K562 (cell line): ENCODE data around the gene INHBC. TPM values are rescaled to one million over a fixed set of nuclear protein-coding genes. Genes with fewer than 3 reads are reported as not detected.
A peak's percentile ranks its signal among the peaks of the same experiment; 100 is the strongest.

Experiments used
- DACH1 ChIP-seq: fragments of 450-650 bp; IDR thresholded peaks from 2 replicates; pipeline ENCODE4 v1.6.1; 2018; ENCODE audit not compliant: partially characterized antibody
- HSF4 ChIP-seq: fragments of 250-450 bp; sonication (Bioruptor Pico); IDR thresholded peaks from 2 replicates; pipeline ENCODE4 v2.1.2; 2022; ENCODE audit warnings: mild to moderate bottlenecking, moderate library complexity, borderline replicate concordance
- KLF1 ChIP-seq: fragments of 450-650 bp; IDR thresholded peaks from 2 replicates; pipeline ENCODE4 v1.6.1; 2016; ENCODE audit warnings: missing genetic modification characterization, missing compliant biosample characterization
- PKNOX1 ChIP-seq: fragments of 450-650 bp; IDR thresholded peaks from 2 replicates; pipeline ENCODE4 v1.6.1; 2016
- REST ChIP-seq, 2 experiments: fragments of 450-650 bp; formaldehyde crosslinking in 1 of 2; IDR thresholded peaks; 2 replicates each; pipeline versions ENCODE4 v1.4.0 to v1.6.1; 2014 to 2020; ENCODE audit warnings: mild to moderate bottlenecking in 2 of 2, borderline replicate concordance in 1 of 2, low read depth in 1 of 2
- SREBF2 ChIP-seq: sonication (generic); formaldehyde crosslinking; IDR thresholded peaks from 2 replicates; pipeline ENCODE4 v1.4.0; 2020; ENCODE audit warnings: mild to moderate bottlenecking, missing genetic modification reagents
- ZNF184 ChIP-seq: sonication (generic); formaldehyde crosslinking; IDR thresholded peaks from 2 replicates; pipeline ENCODE4 v1.5.0; 2020; ENCODE audit warnings: missing genetic modification reagents
- ZNF609 ChIP-seq: sonication (generic); formaldehyde crosslinking; IDR thresholded peaks from 2 replicates; pipeline ENCODE4 v1.8.1; 2023; ENCODE audit warnings: missing genetic modification reagents, mild to moderate bottlenecking, borderline replicate concordance
- polyA plus RNA-seq, 8 experiments: library from polyadenylated mRNA; depleted of rRNA in 4 of 8; stranded (reverse) in 5 of 8; unstranded in 3 of 8; fragments of >200 nt; fragmentation: Nextera tagmentation in 2 of 8; fragmentation: Illumina TruSeq in 1 of 8; extraction: Ambion mirVana in 2 of 8; extraction: Trizol in 1 of 8; gene quantifications; 2 replicates each; pipeline versions ENCODE4 v1.2.1 to v1.2.3, GENCODE V29; 2011 to 2014; ENCODE audit warnings: inconsistent platforms in 1 of 8, missing spikeins in 1 of 8
- total RNA-seq, 7 experiments: library from RNA; depleted of rRNA in 6 of 7; stranded (reverse); fragments of >200 nt in 6 of 7; fragmentation: Illumina TruSeq in 2 of 7; extraction: Trizol in 2 of 7; gene quantifications; 2 replicates each; pipeline versions ENCODE4 v1.2.1 to v1.2.3, GENCODE V29; 2011 to 2021; ENCODE audit warnings: low replicate concordance in 1 of 7

INHBC gene
- total and polyA plus RNA-seq, 9 of the 15 experiments (the other 6 are each of a cell fraction or from before 2014, with no cell fraction given), result 0.07 to 0.24 (median 0.15) TPM; not detected in 4

- TF ChIP-seq REST (IDR thresholded peaks at IDR 0.05; ENCODE audit: borderline replicate concordance) (peak; percentile 92), REST (CRISPR knock-in tag; IDR thresholded peaks at IDR 0.05; ENCODE audit: low read depth) (0 out of 2 replicates have a peak, but pooled peaks have one; percentile 40), SREBF2 (no peak), PKNOX1 (peak; percentile 35; the same call in 1 of the 2 replicates), HSF4 (CRISPR knock-in tag) (no peak), ZNF184 (CRISPR knock-in tag) (no peak), DACH1 (peak; percentile 51), ZNF609 (CRISPR knock-in tag) (0 out of 2 replicates have a peak, but pooled peaks have one; percentile 31), KLF1 (tag) (no peak)
Observed at GRCh38 chr12:57452937-57453509, 18.4 kb downstream of the INHBC start (continued).
